ENCODE data around the gene CRTC3. TPM values are rescaled to one million over a fixed set of nuclear protein-coding genes. Genes with fewer than 3 reads are reported as not detected.
"Not testable (repeated sequence)": the region's sequence is repeated elsewhere in the genome, so short reads cannot be mapped to it uniquely, and the experiment has no call there.

Gene CRTC3
- total RNA-seq, 1 experiment from 2014 or later = 27.7 TPM

DNA sequence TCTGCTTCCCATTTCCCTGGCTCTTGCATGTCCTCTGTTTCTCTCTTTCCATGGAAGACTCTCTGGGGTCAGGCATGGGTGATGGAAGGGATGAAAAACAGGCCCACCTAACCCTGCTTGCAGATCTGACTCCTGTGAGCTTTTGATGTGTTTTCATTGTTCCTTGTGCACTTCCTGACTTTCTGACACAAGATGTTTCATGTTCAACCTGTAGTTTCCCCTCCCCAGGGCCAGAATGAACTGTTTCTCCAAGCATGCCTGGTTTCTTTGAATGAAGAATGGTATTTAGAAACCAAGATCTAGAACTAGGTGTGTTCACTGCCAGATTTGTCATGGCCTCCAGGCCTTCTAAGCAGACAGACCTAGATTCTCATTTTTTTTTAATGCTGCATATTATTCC, 36.1 kb upstream of the CRTC3 start:
- H3K27ac ChIP-seq (ENCODE audit: low read length) = no peak overlapping the region
- H3K4me1 ChIP-seq (ENCODE audit: low read length) = no peaks in the 10 kb centered on the region
- no peak for DNase-seq
- H3K9me3 ChIP-seq (ENCODE audit: low read length) = no peaks in the 10 kb centered on the region
- H3K79me2 ChIP-seq (ENCODE audit: low read length) = no peaks in the 10 kb centered on the region
- no peaks in the 10 kb centered on the region for H4K20me1 ChIP-seq (ENCODE audit: insufficient read depth, low read depth, low read length)
- H3K9ac ChIP-seq (ENCODE audit: low read length) = no peak overlapping the region
- H3K9me2 ChIP-seq (replicated peaks; ENCODE audit: insufficient read depth, low read length) = no peaks in the 10 kb centered on the region
- H2AFZ ChIP-seq (ENCODE audit: low read length) = no peak overlapping the region
- H3K27me3 ChIP-seq (ENCODE audit: low read length) = no peaks in the 10 kb centered on the region
- no peak overlapping the region for H3K4me3 ChIP-seq (ENCODE audit: low read length)
- peaks cover 9% of the 10 kb centered on the region; the same call in 1 of the 2 replicates for H3K36me3 ChIP-seq (ENCODE audit: insufficient read depth, low read length)
- H3K4me2 ChIP-seq (ENCODE audit: low read depth, low read length, poor library complexity, severe bottlenecking) = no peak overlapping the region

DNA sequence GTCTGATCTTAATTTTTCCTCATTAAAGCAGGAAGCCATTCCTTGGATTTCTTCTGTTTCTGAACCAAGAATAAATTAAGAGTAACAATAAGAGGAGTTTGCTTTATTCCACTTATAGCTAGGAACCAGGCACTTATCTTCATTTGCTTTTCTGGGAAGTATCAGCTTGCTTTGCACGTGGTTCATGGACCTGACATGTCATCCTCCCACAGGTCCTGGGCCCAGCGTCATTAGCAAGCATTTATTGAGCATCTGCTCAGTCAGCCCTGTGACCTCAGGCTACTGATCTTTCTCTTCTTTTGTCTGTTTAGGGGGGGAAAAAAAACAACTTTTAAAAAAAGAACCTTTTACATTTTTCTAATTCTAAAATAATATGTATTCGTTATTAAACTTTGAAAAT, 34.7 kb upstream of the CRTC3 start:
- Histone ChIP-seq H3K4me1 (ENCODE audit: low read length) (no peaks in the 10 kb centered on the region), H3K9me2 (replicated peaks; ENCODE audit: insufficient read depth, low read length) (no peaks in the 10 kb centered on the region), H2AFZ (ENCODE audit: low read length) (no peak overlapping the region), H3K9me3 (ENCODE audit: low read length) (no peaks in the 10 kb centered on the region), H3K4me2 (ENCODE audit: low read depth, low read length, poor library complexity, severe bottlenecking) (no peak overlapping the region), H3K36me3 (ENCODE audit: insufficient read depth, low read length) (peaks cover 9% of the 10 kb centered on the region; the same call in 1 of the 2 replicates), H3K27ac (ENCODE audit: low read length) (no peak overlapping the region), H3K4me3 (ENCODE audit: low read length) (no peak overlapping the region), H3K27me3 (ENCODE audit: low read length) (no peaks in the 10 kb centered on the region), H3K9ac (ENCODE audit: low read length) (no peak overlapping the region), H4K20me1 (ENCODE audit: insufficient read depth, low read depth, low read length) (no peaks in the 10 kb centered on the region), H3K79me2 (ENCODE audit: low read length) (no peaks in the 10 kb centered on the region)
- no peak for DNase-seq

DNA sequence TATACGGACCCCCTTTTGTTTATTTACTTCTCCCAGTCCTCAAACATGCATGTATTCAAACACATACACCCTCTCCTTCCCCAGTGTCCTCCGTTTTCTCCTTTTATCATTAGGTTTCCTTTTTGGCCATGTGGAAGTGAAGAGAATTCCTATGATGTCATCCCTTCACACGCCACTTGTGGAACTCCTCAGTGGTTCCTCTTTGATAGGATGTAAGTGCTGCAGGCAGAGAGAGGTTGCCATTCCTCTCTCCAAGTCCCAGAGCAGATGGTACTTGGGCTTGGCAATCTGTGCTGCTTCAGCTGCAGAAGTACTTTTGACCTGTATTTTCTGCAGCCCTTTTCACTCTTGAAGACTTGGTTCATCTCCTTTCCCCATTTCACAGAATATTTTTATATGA, 32.9 kb upstream of the CRTC3 start:
- Histone ChIP-seq H3K4me3 (ENCODE audit: low read length) (no peak overlapping the region), H3K27ac (ENCODE audit: low read length) (no peak overlapping the region), H3K4me1 (ENCODE audit: low read length) (no peaks in the 10 kb centered on the region), H3K9me2 (replicated peaks; ENCODE audit: insufficient read depth, low read length) (no peaks in the 10 kb centered on the region), H3K4me2 (ENCODE audit: low read depth, low read length, poor library complexity, severe bottlenecking) (no peak overlapping the region), H4K20me1 (ENCODE audit: insufficient read depth, low read depth, low read length) (no peaks in the 10 kb centered on the region), H3K36me3 (ENCODE audit: insufficient read depth, low read length) (peaks cover 9% of the 10 kb centered on the region; the same call in 1 of the 2 replicates), H3K79me2 (ENCODE audit: low read length) (no peaks in the 10 kb centered on the region), H3K9me3 (ENCODE audit: low read length) (no peaks in the 10 kb centered on the region), H2AFZ (ENCODE audit: low read length) (no peak overlapping the region), H3K27me3 (ENCODE audit: low read length) (no peaks in the 10 kb centered on the region), H3K9ac (ENCODE audit: low read length) (no peak overlapping the region)
- no peak for DNase-seq

- Histone ChIP-seq H3K36me3 (ENCODE audit: insufficient read depth, low read length) (peaks cover 9% of the 10 kb centered on the region; the same call in 1 of the 2 replicates), H3K9me3 (ENCODE audit: low read length) (no peaks in the 10 kb centered on the region), H3K9ac (ENCODE audit: low read length) (no peak overlapping the region), H3K9me2 (replicated peaks; ENCODE audit: insufficient read depth, low read length) (no peaks in the 10 kb centered on the region), H3K4me1 (ENCODE audit: low read length) (no peaks in the 10 kb centered on the region), H3K27ac (ENCODE audit: low read length) (no peak overlapping the region), H4K20me1 (ENCODE audit: insufficient read depth, low read depth, low read length) (no peaks in the 10 kb centered on the region), H3K79me2 (ENCODE audit: low read length) (no peaks in the 10 kb centered on the region), H3K4me3 (ENCODE audit: low read length) (no peak overlapping the region), H3K4me2 (ENCODE audit: low read depth, low read length, poor library complexity, severe bottlenecking) (no peak overlapping the region), H3K27me3 (ENCODE audit: low read length) (no peaks in the 10 kb centered on the region), H2AFZ (ENCODE audit: low read length) (no peak overlapping the region)
- no peak for DNase-seq
These were observed 32.3 kb upstream of the CRTC3 start for GRCh38 chr15:90497376-90497775.

- Histone ChIP-seq H3K9ac (ENCODE audit: low read length) (no peak overlapping the region), H3K9me3 (ENCODE audit: low read length) (no peaks in the 10 kb centered on the region), H3K4me2 (ENCODE audit: low read depth, low read length, poor library complexity, severe bottlenecking) (no peak overlapping the region), H3K4me1 (ENCODE audit: low read length) (no peaks in the 10 kb centered on the region), H3K27me3 (ENCODE audit: low read length) (no peaks in the 10 kb centered on the region), H2AFZ (ENCODE audit: low read length) (no peak overlapping the region), H4K20me1 (ENCODE audit: insufficient read depth, low read depth, low read length) (no peaks in the 10 kb centered on the region), H3K4me3 (ENCODE audit: low read length) (no peak overlapping the region), H3K36me3 (ENCODE audit: insufficient read depth, low read length) (peaks cover 4% of the 10 kb centered on the region; the same call in 1 of the 2 replicates), H3K27ac (ENCODE audit: low read length) (no peak overlapping the region), H3K9me2 (replicated peaks; ENCODE audit: insufficient read depth, low read length) (no peaks in the 10 kb centered on the region), H3K79me2 (ENCODE audit: low read length) (no peaks in the 10 kb centered on the region)
- no peak for DNase-seq
These were observed 31.8 kb upstream of the CRTC3 start for GRCh38 chr15:90497912-90498311.

DNA sequence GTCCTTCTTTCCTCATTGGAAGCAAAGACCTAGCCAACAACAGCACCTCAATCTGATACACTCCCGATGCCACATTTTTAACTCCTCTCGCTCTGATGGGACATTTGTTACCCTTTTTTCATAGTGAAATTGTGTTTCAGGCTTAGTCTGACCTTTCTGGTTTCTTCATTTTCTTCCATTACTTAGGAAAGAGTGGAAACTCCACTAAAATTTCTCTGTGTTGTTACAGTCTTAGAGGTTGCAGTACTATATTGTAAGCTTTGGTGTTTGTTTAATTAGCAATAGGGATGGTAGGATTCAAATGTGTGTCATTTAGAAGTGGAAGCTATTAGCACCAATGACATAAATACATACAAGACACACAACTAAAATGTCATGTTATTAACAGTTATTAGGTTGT, 29.6 kb upstream of the CRTC3 start:
- H3K4me3 ChIP-seq (ENCODE audit: low read length) = no peak overlapping the region
- DNase-seq = no peak
- no peak overlapping the region for H2AFZ ChIP-seq (ENCODE audit: low read length)
- no peak overlapping the region for H3K9ac ChIP-seq (ENCODE audit: low read length)
- no peaks in the 10 kb centered on the region for H3K79me2 ChIP-seq (ENCODE audit: low read length)
- no peaks in the 10 kb centered on the region for H3K4me1 ChIP-seq (ENCODE audit: low read length)
- no peaks in the 10 kb centered on the region; the same call in 1 of the 2 replicates for H3K36me3 ChIP-seq (ENCODE audit: insufficient read depth, low read length)
- H3K9me3 ChIP-seq (ENCODE audit: low read length) = no peaks in the 10 kb centered on the region
- no peaks in the 10 kb centered on the region for H3K27me3 ChIP-seq (ENCODE audit: low read length)
- no peaks in the 10 kb centered on the region for H4K20me1 ChIP-seq (ENCODE audit: insufficient read depth, low read depth, low read length)
- H3K27ac ChIP-seq (ENCODE audit: low read length) = no peak overlapping the region
- H3K9me2 ChIP-seq (replicated peaks; ENCODE audit: insufficient read depth, low read length) = no peaks in the 10 kb centered on the region
- no peak overlapping the region for H3K4me2 ChIP-seq (ENCODE audit: low read depth, low read length, poor library complexity, severe bottlenecking)

- Histone ChIP-seq H3K9me2 (replicated peaks; ENCODE audit: insufficient read depth, low read length) (no peaks in the 10 kb centered on the region), H3K9ac (ENCODE audit: low read length) (no peak overlapping the region), H3K4me3 (ENCODE audit: low read length) (no peak overlapping the region), H3K4me1 (ENCODE audit: low read length) (no peaks in the 10 kb centered on the region), H3K79me2 (ENCODE audit: low read length) (no peaks in the 10 kb centered on the region), H4K20me1 (ENCODE audit: insufficient read depth, low read depth, low read length) (no peaks in the 10 kb centered on the region), H3K27me3 (ENCODE audit: low read length) (no peaks in the 10 kb centered on the region), H3K9me3 (ENCODE audit: low read length) (no peaks in the 10 kb centered on the region), H3K4me2 (ENCODE audit: low read depth, low read length, poor library complexity, severe bottlenecking) (no peak overlapping the region), H3K27ac (ENCODE audit: low read length) (no peak overlapping the region), H2AFZ (ENCODE audit: low read length) (no peak overlapping the region), H3K36me3 (ENCODE audit: insufficient read depth, low read length) (no peaks in the 10 kb centered on the region; the same call in 1 of the 2 replicates)
- no peak for DNase-seq
These were observed 27.8 kb upstream of the CRTC3 start for GRCh38 chr15:90501898-90502297.

GRCh38 chr15:90510781-90511180, 18.9 kb upstream of the CRTC3 start:
- H3K9me3 ChIP-seq (ENCODE audit: low read length); H3K4me3 ChIP-seq (ENCODE audit: low read length); H3K4me1 ChIP-seq (ENCODE audit: low read length); H3K79me2 ChIP-seq (ENCODE audit: low read length); H3K9me2 ChIP-seq (replicated peaks; ENCODE audit: insufficient read depth, low read length); H3K27ac ChIP-seq (ENCODE audit: low read length); DNase-seq; H3K27me3 ChIP-seq (ENCODE audit: low read length); H4K20me1 ChIP-seq (ENCODE audit: insufficient read depth, low read depth, low read length); H3K36me3 ChIP-seq (ENCODE audit: insufficient read depth, low read length); H2AFZ ChIP-seq (ENCODE audit: low read length); H3K4me2 ChIP-seq (ENCODE audit: low read depth, low read length, poor library complexity, severe bottlenecking); H3K9ac ChIP-seq (ENCODE audit: low read length): not testable (repeated sequence)

GRCh38 chr15:90511211-90511618, 18.5 kb upstream of the CRTC3 start:
- H3K79me2 ChIP-seq (ENCODE audit: low read length); H3K27me3 ChIP-seq (ENCODE audit: low read length); H4K20me1 ChIP-seq (ENCODE audit: insufficient read depth, low read depth, low read length); H3K4me3 ChIP-seq (ENCODE audit: low read length); DNase-seq; H3K36me3 ChIP-seq (ENCODE audit: insufficient read depth, low read length); H3K9ac ChIP-seq (ENCODE audit: low read length); H3K9me3 ChIP-seq (ENCODE audit: low read length); H3K4me1 ChIP-seq (ENCODE audit: low read length); H3K9me2 ChIP-seq (replicated peaks; ENCODE audit: insufficient read depth, low read length); H2AFZ ChIP-seq (ENCODE audit: low read length); H3K27ac ChIP-seq (ENCODE audit: low read length); H3K4me2 ChIP-seq (ENCODE audit: low read depth, low read length, poor library complexity, severe bottlenecking): not testable (repeated sequence)
